ENCODE data around the gene GPR158.

Gene GPR158

DNA sequence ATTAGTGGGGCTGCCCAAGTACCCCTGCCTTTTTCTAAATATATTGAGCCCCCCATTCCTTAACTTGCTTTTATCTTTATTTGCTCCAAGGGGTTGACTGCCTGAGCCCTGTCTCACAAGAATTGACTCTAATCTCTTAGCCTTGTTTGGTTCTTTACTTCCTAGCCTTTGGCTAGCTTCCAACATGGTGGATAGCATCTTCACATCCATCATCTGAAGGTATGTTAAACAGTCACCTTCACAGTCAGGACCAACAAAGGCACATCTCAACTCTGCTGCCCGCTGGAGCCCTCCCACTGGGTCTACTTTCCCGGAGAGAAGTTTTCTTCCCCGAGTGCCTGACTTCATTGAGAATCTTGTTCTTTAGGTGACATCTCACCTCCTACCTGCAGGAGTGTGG, 329.5 kb downstream of the GPR158 start:
- DNase-seq (ENCODE audit: low read depth): no peak

DNA sequence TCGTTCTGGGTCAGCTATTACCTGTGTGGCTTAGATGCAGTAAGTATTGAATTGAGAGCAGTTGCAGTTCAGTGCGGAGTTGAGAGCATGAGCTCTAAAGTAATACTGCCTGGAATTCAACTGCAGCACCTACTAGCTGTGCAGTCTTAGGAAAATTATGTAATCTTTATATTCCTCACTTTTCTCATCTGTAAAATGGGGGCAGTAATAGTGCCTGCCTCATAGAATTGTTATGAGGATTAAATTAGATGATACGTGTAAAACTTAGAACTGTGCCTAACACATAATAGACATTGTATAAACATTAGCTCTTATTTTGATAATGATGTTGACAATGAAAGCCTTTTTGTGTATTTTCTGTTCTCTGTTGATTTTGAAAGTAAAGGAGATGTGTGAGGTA, 330.0 kb downstream of the GPR158 start:
- DNase-seq (ENCODE audit: low read depth): no peak

GRCh38 chr10:25505466-25505865, 330.7 kb downstream of the GPR158 start:
- DNase-seq (ENCODE audit: low read depth): no peak

DNA sequence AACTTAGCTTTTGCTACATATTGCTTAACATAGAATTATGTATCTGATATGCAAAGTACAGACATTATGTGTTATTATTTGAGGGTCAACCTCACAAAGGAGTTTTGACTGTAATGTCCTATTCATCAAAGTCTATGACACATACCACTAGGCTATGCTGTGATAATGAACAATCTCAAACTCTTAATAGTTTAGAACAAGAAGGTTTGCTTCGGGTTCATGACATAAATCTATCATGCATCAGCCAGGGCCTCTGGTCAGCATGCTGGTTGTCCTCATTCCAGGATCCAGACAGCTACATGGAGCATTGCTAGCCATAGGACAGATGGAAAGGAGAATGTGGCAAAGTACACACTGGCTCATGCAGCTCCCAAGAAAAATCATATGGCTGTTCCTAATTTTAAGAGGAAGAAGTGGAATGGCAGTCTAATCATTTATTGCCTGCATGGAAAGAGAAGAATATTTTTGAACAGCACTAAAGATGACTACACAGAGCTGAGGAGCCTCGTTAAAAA, 332.1 kb downstream of the GPR158 start:
- no peak for DNase-seq (ENCODE audit: low read depth)

- no peak for DNase-seq (ENCODE audit: low read depth)
These were observed 333.5 kb downstream of the GPR158 start for GRCh38 chr10:25508112-25508815.

GRCh38 chr10:25509151-25509550, 334.4 kb downstream of the GPR158 start:
- no peak for DNase-seq (ENCODE audit: low read depth)

GRCh38 chr10:25522294-25522693, 347.5 kb downstream of the GPR158 start:
- DNase-seq (ENCODE audit: low read depth): no peak

DNA sequence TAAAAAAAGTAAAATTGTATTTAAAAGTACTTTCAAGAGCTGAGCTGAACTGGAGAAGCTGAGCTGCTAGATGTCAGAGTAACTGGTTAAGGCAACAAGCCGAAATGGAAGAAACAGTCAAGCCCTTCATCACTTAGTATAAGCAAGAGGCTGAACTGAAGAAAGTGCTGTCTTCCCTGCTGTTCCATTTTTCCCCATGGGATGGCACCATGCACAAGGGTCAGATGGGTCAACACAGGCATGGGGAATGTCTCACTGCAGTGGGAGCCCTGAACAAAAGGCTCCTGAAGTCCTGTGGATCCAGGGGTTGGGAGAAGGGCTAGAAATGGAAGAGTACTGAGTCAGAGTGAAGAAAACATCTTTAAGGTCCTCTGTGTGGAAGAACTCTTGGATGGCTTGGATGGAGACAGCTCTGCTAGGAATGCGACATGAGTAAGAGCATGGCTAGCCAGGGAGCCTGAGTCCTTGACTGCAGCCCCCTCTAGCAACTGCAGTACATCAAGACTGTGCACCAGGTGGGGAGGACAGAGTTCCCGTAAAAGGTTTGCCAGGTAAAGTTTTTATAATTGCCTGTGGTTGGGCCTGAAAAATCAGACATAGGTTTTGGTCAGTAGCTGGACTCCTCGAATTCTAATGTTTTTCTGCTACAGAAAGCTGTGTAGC, 348.3 kb downstream of the GPR158 start:
- no peak for DNase-seq (ENCODE audit: low read depth)

- DNase-seq (ENCODE audit: low read depth): no peak
These were observed 355.5 kb downstream of the GPR158 start for GRCh38 chr10:25530306-25530705.

GRCh38 chr10:25531457-25532061, 356.8 kb downstream of the GPR158 start:
- DNase-seq (ENCODE audit: low read depth): no peak

DNA sequence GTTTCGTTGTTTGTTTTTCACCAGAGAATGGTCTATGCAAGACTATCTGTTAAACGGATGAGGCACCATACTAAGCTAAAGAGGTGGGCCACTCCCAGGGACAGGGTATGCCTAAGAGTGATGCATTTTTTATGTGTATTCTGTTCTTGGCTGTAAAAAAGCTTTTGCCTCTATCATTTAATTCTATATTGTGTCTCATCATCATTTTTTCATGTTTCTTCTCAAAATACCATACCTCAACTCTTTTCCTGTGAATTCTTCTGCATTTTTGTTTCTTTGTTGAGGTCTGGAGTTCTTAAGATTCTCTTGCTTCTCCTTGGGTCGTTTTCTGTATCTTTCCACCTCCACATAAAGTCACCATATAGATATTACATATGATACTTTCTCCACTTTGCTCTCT, 357.4 kb downstream of the GPR158 start:
- no peak for DNase-seq (ENCODE audit: low read depth)

DNA sequence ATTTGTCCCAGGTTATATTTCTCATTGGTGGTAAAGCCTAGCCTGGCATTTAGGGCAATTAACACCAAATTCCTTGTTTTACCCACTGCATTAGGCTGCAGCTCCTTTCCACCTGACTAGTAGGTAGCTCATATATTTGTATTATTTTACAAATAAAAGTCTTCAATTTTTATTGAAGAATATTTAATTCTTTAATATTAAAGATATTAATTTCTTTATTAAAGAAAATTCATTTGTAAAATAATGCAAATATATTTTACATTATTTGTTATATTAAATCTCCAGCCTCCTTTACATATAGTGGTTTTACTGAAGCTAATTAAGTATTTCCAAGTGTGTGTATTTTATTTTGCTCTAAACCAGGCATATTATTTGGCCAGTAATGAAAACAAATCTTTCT, 361.2 kb downstream of the GPR158 start:
- DNase-seq (ENCODE audit: low read depth): no peak

GRCh38 chr10:25547382-25547781, 372.6 kb downstream of the GPR158 start:
- no peak for DNase-seq (ENCODE audit: low read depth)

DNA sequence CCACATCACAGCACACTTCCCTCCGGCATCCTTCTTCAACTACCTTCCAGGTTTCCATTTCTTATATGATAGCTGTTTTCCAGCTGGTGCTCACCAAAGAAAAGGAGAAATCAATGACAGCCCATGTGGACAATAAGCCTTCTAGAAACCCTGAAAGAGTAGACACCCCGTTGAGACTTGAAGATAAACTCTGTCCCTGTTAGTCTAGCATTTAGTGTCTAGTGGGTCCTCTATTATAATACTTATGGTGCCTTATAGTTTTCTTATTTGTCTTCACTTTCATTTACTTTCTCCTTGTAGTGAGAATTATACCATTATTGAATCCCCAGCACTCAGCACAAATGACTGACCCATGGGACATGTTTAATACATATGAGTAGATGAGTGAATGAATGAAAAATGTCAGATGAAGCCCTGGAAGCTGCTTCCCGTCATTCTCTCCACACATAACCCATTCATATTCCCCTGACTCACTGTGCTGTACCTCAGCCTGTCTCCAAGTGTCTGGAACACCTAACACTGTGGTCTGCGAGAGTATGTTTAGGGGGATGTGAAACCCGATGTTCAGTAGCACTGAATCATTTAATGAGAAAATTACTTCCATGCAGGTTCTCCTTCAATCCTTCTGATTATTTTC, 377.6 kb downstream of the GPR158 start:
- DNase-seq (ENCODE audit: low read depth): no peak

GRCh38 chr10:25555865-25556264, 381.1 kb downstream of the GPR158 start:
- DNase-seq (ENCODE audit: low read depth): no peak

DNA sequence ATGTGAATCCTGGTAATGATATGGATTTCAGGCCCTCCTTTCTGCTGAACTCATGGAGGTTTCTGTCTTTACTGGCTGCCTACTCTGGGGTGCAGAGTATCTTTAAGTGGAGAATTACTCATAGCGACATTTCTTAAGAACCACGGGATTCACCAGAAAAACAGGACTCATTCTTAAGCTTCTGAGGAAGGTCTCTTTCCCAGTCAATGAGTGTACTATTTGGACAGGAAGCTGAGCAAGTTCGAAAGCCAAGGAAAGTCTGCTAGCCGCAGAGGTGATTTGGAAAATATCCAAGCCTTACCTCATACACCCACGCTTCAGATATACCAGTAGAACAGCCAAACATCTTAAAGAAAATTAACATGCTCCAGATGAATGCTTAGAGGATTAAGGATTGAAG, 381.7 kb downstream of the GPR158 start:
- no peak for DNase-seq (ENCODE audit: low read depth)

GRCh38 chr10:25557136-25557535, 382.3 kb downstream of the GPR158 start:
- no peak for DNase-seq (ENCODE audit: low read depth)

GRCh38 chr10:25561758-25562157, 387.0 kb downstream of the GPR158 start:
- no peak for DNase-seq (ENCODE audit: low read depth)

GRCh38 chr10:25562547-25562946, 387.7 kb downstream of the GPR158 start:
- DNase-seq (ENCODE audit: low read depth): no peak

DNA sequence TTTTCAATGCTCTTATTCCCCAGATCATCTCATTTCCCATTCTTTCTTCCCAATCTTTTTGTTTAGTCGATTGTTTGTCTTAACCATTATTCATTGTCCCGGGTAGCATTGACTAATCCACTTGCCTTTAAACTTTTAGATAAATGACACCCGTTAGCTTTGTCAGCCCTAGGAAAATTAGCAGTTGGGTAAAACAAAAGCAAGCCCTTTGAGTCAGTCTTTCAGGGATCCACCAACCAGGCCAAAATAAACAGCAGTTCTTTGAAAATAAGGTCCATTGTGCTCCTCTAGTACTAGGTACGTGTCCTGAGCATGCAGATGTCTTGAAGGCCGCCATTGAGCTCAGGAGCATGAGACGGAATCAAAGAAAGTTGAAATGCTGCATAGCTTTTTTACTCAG, 389.6 kb downstream of the GPR158 start:
- DNase-seq (ENCODE audit: low read depth): no peak

GRCh38 chr10:25565570-25565969, 390.8 kb downstream of the GPR158 start:
- no peak for DNase-seq (ENCODE audit: low read depth)

GRCh38 chr10:25573316-25573715, 398.5 kb downstream of the GPR158 start:
- no peak for DNase-seq (ENCODE audit: low read depth)

DNA sequence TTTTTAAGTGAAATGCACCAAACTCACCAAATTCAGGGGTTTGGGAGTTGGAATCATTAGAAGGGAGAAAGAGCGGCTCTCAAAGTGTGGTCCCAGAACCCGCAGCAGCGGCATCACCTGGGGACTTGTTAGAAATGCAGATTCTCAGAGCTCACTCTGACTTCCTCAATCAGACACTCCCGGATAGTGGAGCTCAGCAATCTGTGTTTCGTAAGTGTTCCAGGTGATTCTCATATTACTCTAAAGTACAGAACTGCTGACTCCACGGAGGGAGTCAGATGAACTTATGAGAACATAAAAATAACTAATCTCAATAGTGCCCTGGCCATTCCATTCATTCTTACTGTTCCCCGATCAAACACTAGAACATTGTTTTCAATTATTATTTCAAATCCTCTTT, 400.5 kb downstream of the GPR158 start:
- no peak for DNase-seq (ENCODE audit: low read depth)

Measured in activated T-cell treated with anti-CD3 and anti-CD28 coated beads for 1 hour (primary cell).